A673 (cell line): Measurements from ENCODE around the gene EYA3.

ENCODE experiments used
- EZH2 ChIP-seq: fragments of 200-600 bp; sonication (generic); IDR thresholded peaks from 2 replicates; pipeline ENCODE4 v1.6.1; 2017; ENCODE audit warnings: borderline replicate concordance, low read depth, mild to moderate bottlenecking, mixed read lengths, antibody characterized with exemption, low read length; ENCODE audit not compliant: poor library complexity, severe bottlenecking
- TF ChIP-seq, protein P1 (sequence below): fragments of 300-800, 200-600 bp; sonication (generic); conservative IDR thresholded peaks from 2 replicates; pipeline ENCODE4 v1.5.1; 2017; ENCODE audit warnings: low read depth, mild to moderate bottlenecking, antibody characterized with exemption, low read length, moderate library complexity, mixed read lengths

DNA sequence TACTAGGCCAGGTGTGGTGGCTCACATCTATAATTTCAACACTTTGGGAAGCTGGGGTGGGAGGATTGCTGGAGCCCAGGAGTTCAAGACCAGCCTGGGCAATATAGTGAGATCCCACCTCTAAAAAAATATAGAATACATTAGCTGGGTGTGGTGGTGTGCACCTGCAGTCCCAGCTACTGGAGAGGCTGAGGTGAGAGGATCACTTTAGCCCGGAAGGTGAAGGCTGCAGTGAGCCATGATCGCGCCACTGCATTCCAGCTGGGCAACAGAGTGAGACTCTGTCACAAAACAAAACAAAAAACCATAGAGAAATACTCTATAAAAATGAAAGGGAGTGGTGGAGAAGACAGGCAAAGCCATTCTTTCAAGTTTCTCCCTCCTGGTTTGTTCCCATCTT, 62.1 kb downstream of the EYA3 start:
- TF ChIP-seq, protein P1, sequence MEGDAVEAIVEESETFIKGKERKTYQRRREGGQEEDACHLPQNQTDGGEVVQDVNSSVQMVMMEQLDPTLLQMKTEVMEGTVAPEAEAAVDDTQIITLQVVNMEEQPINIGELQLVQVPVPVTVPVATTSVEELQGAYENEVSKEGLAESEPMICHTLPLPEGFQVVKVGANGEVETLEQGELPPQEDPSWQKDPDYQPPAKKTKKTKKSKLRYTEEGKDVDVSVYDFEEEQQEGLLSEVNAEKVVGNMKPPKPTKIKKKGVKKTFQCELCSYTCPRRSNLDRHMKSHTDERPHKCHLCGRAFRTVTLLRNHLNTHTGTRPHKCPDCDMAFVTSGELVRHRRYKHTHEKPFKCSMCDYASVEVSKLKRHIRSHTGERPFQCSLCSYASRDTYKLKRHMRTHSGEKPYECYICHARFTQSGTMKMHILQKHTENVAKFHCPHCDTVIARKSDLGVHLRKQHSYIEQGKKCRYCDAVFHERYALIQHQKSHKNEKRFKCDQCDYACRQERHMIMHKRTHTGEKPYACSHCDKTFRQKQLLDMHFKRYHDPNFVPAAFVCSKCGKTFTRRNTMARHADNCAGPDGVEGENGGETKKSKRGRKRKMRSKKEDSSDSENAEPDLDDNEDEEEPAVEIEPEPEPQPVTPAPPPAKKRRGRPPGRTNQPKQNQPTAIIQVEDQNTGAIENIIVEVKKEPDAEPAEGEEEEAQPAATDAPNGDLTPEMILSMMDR: no peak
- TF ChIP-seq EZH2: no peak
